GM18507 (cell line): Measurements from ENCODE around the gene CAPN7.

Experiments
- DNase-seq: peaks from one replicate; pipeline ENCODE4 v3.0.0; 2011; ENCODE audit warnings: low read depth; ENCODE audit not compliant: insufficient read length; ENCODE audit errors: extremely low spot score
- FAIRE-seq: peaks from 2 replicates; lab custom pipeline; 2011; peaks lifted over from hg19 to GRCh38; lab: Jason Lieb, UNC

The CAPN7 gene

DNA sequence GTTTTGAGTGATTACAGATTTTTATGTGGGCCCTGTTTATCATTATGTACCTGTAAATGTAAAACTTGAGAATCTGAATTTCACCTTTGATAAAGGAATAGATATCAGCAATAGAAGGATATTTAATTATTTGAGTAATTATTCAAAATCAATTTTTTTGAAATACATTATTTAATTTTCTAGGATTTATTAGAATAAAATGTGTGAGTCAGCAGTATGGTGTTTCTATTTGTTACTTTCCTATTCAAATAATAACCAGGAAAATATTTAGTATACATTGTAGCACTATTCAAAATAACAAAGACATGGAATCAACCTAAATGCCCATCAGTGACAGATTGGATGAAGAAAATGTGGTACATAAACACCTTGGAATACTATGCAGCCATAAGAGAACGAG is 22.1 kb downstream of the CAPN7 start:
- DNase-seq (no peak), FAIRE-seq (no peak)

DNA sequence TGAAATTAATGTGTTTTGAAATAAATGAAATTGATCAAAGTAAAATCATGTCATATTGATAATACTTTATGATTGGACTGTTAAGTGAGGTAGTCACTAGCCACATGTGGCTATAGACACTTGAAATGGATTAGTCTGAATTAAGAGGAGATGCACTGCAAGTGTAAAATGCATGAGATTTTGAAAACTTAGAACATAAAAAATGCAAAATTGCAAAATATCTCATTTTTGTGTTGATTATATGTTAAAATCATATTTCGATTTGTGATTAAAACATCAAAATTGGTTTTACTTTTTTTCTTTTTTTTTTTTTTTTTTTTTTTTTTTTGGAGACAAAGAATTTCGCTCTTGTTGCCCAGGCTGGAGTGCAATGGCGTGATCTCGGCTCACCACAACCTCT is 23.2 kb downstream of the CAPN7 start:
- DNase-seq, result no peak
- no peak for FAIRE-seq

DNA sequence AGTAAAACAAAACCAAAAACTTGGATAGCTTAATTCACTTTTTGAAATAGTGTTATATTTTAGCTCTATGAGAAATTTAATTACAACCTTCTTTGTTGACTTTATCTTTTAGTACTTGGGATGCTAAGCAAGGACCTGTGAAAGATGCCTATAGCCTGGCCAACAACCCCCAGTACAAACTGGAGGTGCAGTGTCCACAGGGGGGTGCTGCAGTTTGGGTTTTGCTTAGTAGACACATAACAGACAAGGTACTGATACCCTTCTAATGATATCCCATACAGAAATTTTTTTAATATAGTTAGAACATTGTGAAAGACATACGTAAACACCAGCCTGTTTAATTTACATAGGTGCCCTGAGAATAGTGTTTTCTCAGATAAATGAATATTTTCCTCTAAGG is 35.3 kb downstream of the CAPN7 start:
- FAIRE-seq, result peak; percentile 18
- DNase-seq, result no peak

DNA sequence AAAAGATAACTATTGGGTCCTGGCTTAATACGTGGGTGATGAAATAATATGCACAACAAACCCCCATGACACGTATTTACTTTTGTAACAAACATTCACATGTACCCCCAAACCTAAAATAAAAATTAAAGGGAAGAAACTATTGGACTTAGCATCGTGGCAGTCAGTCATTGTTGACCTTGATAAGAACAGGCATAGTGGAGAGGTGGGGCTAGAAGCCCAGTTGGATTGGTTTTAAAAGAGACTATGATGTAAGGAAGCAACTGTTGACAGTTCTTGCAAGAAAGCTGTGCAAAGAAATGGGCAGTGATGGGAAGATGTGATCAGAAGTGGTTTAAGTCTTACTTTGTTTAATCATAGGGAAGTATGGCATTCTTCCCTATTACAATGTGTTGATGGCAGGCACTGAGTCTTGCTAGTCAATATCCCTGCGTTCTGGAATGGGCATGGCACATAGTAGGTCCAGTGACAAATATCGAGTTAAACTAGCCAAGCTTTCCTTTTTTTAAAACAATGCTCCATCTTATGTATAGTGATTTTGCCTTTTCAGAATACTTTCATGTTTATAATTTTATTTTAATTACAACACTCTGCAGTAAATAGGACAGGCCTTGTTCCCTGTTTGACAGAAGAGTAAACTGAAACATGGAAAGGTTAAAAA is 37.9 kb downstream of the CAPN7 start:
- DNase-seq, result no peak
- no peak for FAIRE-seq

DNA sequence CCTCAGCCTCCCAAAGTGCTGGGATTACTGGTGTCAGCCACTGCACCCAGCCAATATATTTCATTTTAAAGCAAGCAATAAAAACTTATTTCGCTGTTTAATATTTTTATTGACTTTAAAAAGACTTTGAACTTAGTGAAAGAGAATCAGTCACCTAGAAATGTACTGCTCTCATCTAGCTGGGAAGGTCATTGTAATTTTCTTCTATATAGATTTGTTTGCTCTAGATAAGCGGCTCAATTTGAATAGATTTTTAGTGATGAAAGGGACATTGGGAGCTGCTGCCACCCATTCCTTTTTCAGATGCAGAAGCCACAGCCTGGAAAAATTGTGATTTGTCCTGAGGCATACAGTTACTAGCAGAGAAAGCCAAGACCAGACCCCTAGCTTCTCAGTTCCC is 40.1 kb downstream of the CAPN7 start:
- DNase-seq (no peak), FAIRE-seq (no peak)

DNA sequence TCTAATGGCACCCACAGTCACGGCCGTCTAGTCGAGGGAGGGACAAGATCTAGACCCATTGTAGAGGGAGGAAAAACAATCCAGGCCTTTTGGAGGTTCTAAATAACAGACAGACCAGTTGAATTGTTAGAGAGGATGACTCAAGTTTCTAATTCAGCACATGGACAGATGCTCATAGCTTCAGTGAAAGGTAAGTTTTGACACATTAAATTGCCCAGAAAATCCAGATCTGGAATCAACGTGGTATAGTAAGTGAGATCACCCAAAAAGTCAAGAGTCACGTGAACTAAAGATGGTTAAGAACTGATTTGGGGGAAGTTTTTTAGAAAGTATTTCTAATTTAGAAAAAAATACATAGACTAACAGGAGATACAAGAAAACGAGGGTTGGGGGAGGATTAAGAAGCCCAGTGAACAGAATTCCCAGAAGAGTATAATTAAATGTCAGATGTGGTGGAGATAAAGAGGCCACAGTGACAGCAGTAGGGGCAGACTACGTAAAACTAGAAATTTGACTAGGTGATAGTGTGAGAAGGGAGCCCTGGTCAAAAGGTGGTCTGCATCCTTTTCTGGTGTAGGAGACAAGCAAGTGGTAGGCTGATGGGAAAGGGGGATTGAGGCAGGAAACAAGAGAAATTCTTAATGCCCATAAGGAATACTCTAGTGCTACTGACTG is 47.1 kb downstream of the CAPN7 start:
- DNase-seq, result no peak

DNA sequence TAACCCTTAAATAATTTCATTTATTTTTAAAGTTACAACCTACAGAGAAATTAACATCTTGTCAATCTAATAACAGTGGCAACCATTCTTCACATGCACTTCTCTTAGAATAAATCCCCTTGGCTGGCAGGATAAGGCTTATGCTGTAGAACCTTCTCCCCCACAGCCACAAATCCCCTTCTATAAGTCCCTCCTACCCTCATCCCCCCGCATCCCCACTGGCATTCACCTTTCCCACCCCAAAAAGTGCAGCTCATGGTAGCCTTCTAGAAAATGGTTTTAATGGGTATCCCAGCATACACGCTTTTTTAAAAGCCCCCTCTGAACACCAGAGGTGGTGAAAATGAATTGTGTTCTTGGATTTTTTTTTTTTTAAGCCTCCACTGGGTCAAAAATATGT is 49.2 kb downstream of the CAPN7 start:
- FAIRE-seq (no peak), DNase-seq (no peak)

More for the DNA sequence above, 47.1 kb downstream of the CAPN7 start:
- no peak for FAIRE-seq

DNA sequence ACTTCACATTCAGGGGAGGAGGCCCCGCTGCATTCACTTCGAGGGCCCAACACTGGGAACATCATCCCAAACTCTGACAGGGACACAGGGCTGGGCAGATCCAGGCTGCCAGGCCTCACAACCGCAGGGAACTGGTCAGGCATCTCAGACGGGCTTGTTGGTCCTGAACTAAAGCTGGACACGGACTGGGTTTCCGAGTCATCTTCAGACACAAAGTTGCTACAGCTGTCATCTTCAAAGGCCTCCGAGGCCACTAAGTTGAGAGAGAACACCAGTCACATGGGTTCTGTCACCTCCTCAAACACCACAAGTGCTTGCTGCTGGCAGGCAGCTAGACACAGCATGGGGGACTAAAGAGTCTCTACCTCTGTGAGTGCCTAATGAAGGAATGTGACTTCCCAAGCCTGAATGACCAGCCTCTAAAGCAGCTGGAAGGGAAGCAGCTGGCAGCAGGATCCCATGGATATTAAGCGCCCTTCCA is 50.9 kb downstream of the CAPN7 start:
- DNase-seq (no peak), FAIRE-seq (no peak)

DNA sequence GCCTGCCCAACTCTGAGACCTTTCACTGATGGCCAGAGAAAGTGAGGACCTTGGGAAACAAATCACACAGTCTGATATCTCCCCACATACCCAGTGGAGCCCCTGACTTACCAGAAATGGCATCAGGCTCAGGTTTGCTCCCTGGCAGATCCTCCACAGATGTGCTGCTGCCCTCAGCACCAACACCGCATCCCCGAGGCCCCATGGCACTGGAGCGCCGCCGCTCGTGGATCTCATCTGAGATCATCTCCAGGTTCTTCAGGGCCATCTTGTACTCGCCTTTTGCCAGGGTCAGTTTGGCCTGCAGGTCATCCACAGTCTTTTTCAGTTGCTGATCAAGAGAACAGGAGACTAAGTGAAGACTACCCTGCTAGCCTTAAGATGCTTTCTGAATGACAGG is 52.7 kb downstream of the CAPN7 start:
- FAIRE-seq, result no peak
- DNase-seq, result no peak

DNA sequence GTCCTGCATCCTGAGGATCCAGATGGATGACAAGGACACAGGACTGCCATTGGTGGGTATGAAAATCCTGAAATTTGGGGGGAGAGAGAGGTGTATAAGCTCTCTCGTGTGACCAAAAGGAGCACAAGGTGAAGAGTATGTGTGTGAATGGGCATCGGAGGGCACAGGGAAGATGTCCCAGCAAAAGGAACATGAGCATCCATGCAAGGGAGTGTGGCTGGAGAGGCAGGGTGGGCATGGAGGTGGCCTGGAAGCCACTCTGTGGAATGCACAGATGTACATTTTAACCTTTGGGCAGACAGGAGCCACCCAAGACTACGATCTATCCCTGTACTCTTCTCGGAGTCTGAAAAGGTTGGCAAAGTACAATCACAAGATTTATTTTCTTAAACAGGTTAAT is 54.5 kb downstream of the CAPN7 start:
- no peak for FAIRE-seq
- no peak for DNase-seq

DNA sequence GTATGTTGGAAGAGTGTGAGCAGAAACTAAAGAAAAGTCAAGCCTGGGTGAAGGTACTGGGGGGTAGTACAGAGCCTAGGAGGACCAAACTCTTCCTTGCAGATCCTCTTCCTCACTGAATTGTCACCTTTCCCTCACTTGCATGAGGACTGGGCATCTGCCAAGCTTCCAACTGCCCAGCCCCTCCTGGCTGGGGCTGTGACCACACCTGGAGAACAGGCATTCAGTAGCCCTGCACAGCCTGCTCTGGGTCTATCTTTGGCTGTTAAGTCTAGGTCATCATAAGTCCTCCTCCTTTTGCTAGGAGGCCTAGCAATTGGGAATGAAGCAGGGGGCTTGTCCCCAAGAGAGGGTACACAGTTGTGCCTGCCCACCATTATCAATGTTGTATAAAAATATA is 55.2 kb downstream of the CAPN7 start:
- FAIRE-seq (no peak), DNase-seq (no peak)

DNA sequence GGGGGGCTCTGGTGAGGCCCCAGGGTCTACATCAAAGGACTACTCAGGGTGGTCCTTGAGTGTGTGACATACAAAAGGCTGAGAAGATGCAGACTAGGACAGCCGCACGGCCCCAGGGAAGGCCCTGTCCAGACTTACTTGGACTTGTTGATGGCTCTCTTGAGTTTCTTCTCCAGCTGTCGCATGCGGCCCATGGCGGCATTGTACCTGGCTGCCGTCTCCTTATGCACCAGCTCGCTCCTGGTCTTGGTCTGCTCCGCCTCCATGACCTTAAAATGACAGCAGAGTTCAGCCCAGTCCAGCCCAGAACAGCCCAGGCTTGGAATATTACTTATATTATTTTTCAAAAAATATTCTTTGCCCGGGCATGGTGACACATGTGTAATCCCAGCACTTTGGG is 56.0 kb downstream of the CAPN7 start:
- FAIRE-seq (no peak), DNase-seq (no peak)

DNA sequence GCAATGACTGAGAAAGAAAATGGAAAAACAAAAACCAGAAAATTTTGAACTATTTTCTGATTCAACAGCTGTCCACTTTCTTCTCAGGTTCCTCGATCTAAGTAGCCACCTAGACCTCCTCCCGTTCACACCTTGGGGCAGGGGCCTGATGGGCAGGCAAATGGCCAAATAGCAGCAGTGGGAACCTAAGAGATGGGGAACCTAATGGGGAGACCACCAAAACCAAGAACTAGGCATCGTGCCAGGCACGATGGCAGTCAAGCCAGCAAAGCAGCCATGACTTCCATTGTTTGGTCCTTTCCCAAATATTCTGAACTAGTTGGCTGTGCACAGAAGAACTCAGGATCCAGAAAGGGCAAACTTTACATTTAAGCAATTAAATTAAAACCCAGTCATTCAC is 57.1 kb downstream of the CAPN7 start:
- FAIRE-seq (no peak), DNase-seq (no peak)

DNA sequence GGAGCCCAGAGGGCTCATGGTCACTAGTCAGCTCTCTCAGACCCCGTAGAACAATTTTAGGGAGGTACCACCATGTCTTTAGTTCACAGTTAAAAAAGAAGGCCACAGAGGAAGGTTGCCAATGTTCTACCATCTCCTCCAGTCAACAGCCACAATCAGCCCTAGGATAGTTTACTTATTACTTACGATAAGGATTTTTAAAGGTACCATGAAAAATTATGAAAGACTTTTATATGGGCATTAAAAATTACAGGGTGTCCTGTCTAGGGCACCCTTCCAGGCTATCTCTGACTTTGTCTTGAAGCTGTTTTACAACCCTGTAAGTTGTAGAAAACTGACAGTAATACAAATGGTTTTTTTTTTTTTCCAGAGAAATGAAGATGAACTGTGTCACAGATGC is 57.9 kb downstream of the CAPN7 start:
- DNase-seq (no peak), FAIRE-seq (no peak)

DNA sequence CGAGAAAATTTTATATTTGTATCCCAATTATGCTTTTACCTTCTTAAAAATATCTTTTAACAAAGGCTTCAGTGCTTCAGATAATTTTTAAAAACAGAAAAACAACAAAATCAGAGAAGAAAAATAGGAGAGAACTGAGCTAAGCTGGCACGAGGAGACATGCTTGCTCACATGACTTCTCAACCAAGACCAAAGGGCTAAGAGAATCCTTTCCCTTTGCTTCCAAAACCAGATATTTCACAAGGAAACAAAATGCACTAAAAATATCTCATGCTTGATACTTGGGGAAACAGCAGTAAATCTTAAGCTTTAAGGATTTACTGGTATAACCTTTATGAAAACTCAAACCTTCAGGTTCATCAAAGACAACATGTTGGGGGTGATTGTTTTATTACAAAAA is 58.4 kb downstream of the CAPN7 start:
- FAIRE-seq, result no peak
- DNase-seq, result no peak

DNA sequence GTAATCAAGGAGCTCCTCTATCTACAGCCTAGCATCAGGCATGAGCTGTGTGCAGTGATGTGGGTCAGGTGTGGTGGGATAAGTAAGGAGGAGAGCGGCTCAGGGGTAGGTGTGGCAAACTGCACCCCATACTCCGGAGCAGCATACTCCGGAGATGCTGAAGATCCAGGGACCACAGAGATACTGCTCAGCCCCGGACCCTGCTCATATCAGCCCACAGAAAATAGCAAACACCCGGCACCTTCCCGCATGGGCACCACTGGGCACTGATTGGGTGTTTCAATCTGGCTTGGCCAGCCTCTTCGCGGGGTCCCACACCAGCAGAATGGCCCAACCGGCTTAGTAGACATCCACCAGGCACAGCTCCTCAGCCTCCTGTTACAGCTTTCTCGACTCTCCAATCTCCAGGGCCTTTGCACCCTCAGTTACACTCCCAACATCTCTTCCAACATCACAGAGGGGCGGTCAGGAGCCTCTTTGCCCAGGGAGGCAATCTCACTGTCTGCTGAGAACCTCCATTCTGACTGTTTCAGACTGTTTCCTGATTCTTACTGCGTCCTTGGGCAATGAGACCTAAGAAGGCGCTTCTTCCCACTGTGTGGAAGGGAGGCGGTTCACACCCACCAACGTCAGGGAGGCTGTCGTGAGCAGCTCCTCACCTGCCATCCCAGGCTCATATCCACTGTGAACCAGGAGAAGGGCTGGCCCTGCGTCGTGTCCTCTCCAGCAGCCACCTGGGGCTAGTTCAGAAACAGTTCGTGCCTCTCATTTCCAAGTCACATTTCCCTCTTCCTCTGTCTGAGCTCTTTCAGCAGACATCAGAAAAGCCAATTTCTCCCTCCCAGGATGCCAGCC is 59.8 kb downstream of the CAPN7 start:
- no peak for FAIRE-seq

DNA sequence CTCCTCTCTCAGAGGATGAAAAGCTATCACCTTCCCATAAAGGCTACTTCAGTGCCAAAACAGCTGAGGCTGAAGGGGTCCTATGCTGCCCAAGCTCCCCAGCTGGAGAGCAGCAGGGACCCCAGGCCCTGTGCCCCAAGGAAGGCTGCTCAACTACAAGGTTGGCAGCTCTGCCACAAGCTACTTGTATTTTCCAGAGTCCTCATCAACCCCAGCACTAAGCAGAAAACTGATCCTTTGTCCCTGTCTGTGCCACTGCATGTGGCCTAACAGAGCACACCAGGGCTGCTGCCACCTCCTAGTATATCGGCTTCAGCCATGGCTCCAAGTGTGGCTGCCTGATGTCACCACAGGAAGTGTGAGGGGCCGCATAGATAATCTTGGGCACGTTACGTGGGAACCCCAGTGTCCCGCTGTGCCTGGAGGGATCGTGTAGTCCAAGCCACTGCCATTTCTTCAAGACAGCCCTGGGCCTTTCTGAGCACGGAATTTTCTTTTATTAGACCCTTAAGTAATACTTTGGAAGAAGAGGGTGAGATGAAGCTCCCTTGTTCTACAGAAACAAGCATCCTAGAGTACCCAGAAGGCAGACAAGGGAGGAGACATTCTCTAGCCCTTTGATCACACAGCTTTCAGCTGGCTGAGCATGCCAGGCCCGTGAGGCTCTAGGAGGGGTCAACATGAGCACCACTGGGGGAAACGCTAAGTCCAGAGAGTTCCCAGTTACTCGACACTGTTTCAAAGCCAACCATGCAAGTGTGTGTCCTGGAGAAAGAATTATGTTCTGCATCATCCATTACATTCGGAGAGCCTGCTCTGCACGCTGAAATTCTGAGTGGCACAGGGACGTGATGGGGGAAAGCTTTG is 60.7 kb downstream of the CAPN7 start:
- no peak for FAIRE-seq

More for the DNA sequence above, 59.8 kb downstream of the CAPN7 start:
- no peak for DNase-seq

DNA sequence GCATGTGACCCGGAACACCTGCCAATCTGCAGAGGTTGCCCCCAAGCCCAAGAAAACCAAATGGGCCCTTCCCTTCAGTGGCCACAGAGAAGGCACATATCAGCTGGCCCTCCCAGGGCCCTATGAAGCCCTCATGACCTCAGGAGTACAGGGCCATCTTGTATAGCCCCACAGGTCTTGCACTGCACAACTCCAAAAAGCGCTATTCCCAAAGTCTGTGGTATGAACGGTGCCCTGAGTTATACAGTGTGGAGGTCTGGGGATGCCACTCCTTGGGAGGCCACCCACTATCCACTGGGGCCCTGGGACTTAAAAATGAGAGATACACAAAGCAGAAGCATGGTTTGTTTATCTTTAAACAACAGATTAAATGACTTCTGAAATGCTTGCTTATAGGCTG is 61.5 kb downstream of the CAPN7 start:
- FAIRE-seq (no peak), DNase-seq (no peak)

More for the DNA sequence above, 60.7 kb downstream of the CAPN7 start:
- no peak for DNase-seq

DNA sequence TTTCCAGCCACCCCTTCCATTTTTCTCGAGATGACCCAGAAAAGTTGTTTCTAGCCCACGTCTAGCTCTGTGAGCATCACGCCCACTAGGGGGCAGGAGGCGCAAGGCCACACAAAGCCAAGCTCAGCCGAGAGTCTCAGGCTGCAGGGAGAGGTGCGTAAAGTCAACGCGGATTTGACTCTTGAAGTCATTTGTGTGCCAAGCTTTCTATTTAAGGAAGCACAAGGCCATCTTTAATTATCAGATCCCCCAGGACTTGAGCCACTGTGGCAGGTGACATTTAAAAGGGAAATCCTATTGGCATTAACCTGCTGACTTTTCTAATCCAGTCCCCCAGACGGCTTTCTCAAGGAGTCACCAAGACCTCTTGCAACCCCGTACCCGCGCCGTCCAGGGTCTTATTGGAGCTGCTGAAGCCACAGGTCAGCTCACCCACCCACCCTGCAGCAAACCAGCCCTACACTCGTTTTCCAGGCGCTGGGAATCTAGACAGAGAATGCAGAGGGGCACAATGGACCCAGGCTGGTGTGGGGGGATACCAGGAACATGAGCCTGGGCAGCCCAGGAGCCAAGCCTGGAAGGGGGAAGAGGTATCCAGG is 62.1 kb downstream of the CAPN7 start:
- FAIRE-seq (peak; percentile 86), DNase-seq (peak; percentile 65)
